GM12873 (cell line): ENCODE results near the gene PLCL2.

Experiments used
- CTCF ChIP-seq: IDR thresholded peaks from 2 replicates; pipeline ENCODE4 v1.5.1; 2012; ENCODE audit warnings: low read depth, mild to moderate bottlenecking, moderate library complexity, low read length, control low read depth; ENCODE audit not compliant: insufficient read depth; ENCODE audit errors: missing control alignments

The PLCL2 gene

GRCh38 chr3:16849229-16849628 is 35.5 kb upstream of the PLCL2 start:
- TF ChIP-seq CTCF, result no peak

GRCh38 chr3:16849795-16850194 is 35.0 kb upstream of the PLCL2 start:
- no peak for TF ChIP-seq CTCF

GRCh38 chr3:16855497-16855896 is 29.3 kb upstream of the PLCL2 start:
- TF ChIP-seq CTCF, result no peak

- TF ChIP-seq CTCF, result no peak
Measured at GRCh38 chr3:16860234-16860633, 24.5 kb upstream of the PLCL2 start.

GRCh38 chr3:16861432-16861831 is 23.3 kb upstream of the PLCL2 start:
- no peak for TF ChIP-seq CTCF

- no peak for TF ChIP-seq CTCF
Measured at GRCh38 chr3:16864610-16865313, 20.0 kb upstream of the PLCL2 start.

GRCh38 chr3:16865335-16865734 is 19.4 kb upstream of the PLCL2 start:
- TF ChIP-seq CTCF, result no peak
